Spleen (tissue), 11 donors: ENCODE data around the gene SOX5. TPM values are rescaled to one million over a fixed set of nuclear protein-coding genes. Genes with fewer than 3 reads are reported as not detected.

Experiments
- DNase-seq: peaks from one replicate; pipeline ENCODE4 v3.0.0-alpha.2; 2020
- H3K27ac ChIP-seq, 8 donors: fragments of 200-600 bp; sonication (generic) in 7 of 8; 1 replicate in 4 of 8; 2 replicates in 4 of 8; pipeline versions ENCODE4 v1.5.0 to v1.8.0; 2016 to 2021; ENCODE audit warnings: inconsistent platforms in 4 of 8, mild to moderate bottlenecking in 4 of 8, moderate library complexity in 1 of 8
- H3K27me3 ChIP-seq, 7 donors: fragments of 200-600 bp; sonication (generic) in 6 of 7; replicated peaks in 1 of 7; 1 replicate in 4 of 7; 2 replicates in 3 of 7; pipeline versions ENCODE4 v1.5.0 to v1.8.0; 2016 to 2021; ENCODE audit warnings: inconsistent platforms in 3 of 7, mild to moderate bottlenecking in 1 of 7
- H3K36me3 ChIP-seq, 6 donors: fragments of 200-600 bp; sonication (generic) in 5 of 6; 1 replicate in 4 of 6; 2 replicates in 2 of 6; pipeline versions ENCODE4 v1.5.0 to v1.8.0; 2016 to 2021; ENCODE audit warnings: inconsistent platforms in 2 of 6
- H3K4me1 ChIP-seq, 6 donors: fragments of 200-600 bp; sonication (generic) in 5 of 6; 1 replicate in 3 of 6; 2 replicates in 3 of 6; pipeline versions ENCODE4 v1.5.0 to v1.8.0; 2016 to 2021; ENCODE audit warnings: inconsistent platforms in 3 of 6
- H3K4me3 ChIP-seq, 8 donors: fragments of 200-600 bp; sonication (generic) in 7 of 8; 1 replicate in 4 of 8; 2 replicates in 4 of 8; pipeline versions ENCODE4 v1.5.0 to v1.8.0; 2016 to 2021; ENCODE audit warnings: inconsistent platforms in 4 of 8, mild to moderate bottlenecking in 4 of 8, moderate library complexity in 2 of 8
- H3K9me3 ChIP-seq, 8 donors: fragments of 200-600 bp; sonication (generic) in 7 of 8; 1 replicate in 4 of 8; 2 replicates in 4 of 8; pipeline versions ENCODE4 v1.5.0 to v1.8.0; 2016 to 2021; ENCODE audit warnings: inconsistent platforms in 4 of 8
- POLR2A ChIP-seq, 3 donors: fragments of 450-650 bp; IDR thresholded peaks; one replicate each; pipeline ENCODE4 v1.5.1; 2017; ENCODE audit warnings: antibody characterized with exemption in 3 of 3, mild to moderate bottlenecking in 1 of 3
- POLR2AphosphoS5 ChIP-seq, 3 donors: sonication (generic); formaldehyde crosslinking; IDR thresholded peaks; one replicate each; pipeline ENCODE4 v1.5.1; 2017; ENCODE audit warnings: antibody characterized with exemption in 3 of 3
- WGBS, 5 donors: extraction: QIAGEN DNeasy Blood & Tissue Kit in 3 of 5; methylation state at CpG; one replicate each; pipeline versions ENCODE4 v1.1.5 to v1.1.7; 2013 to 2018; 5-methylcytosine and 5-hydroxymethylcytosine counted together
- intact Hi-C: fragments of 100-400 bp; cut with DNase I; formaldehyde crosslinking; loops from one replicate; pipeline ENCODE4 v1.15.0; 2023; ENCODE audit warnings: low total_unique reads
- polyA plus RNA-seq, 3 donors: library from polyadenylated mRNA; stranded (reverse); fragments of 200-250 nt; gene quantifications; one replicate each; pipeline ENCODE4 v1.2.1, GENCODE V29; 2013
- total RNA-seq, 7 donors: library from RNA; depleted of rRNA in 3 of 7; stranded (reverse); fragments of >200 nt in 3 of 7; fragmentation: NEBNext Ultra II Directional in 4 of 7; extraction: Animal tissue kit (Norgen Biotek cat#: 25700) in 4 of 7; gene quantifications; one replicate each; pipeline versions ENCODE4 v1.1.0 to v1.2.1, GENCODE V29; 2016 to 2021
- TF ChIP-seq, protein P1 (sequence below), 11 experiments: fragments of 200-600 bp in 7 of 11; fragments of 450-650 bp in 4 of 11; sonication (generic) in 4 of 11; IDR thresholded peaks in 8 of 11; conservative IDR thresholded peaks in 3 of 11; 1 replicate in 7 of 11; 2 replicates in 4 of 11; pipeline versions ENCODE4 v1.4.0 to v1.8.0; 2016 to 2021; ENCODE audit warnings: antibody characterized with exemption in 11 of 11, inconsistent platforms in 4 of 11, mild to moderate bottlenecking in 1 of 11
- donor health status: healthy with polysubstance abuse.
- donor health status: DM: no; HTN: no; CAD: no; lungs with moderate emphysema.
- donor health status: DM: no; HTN: no; CAD: no.
- donor health status: Bipolar disorder and iron deficiency.
- donor health status: healthy.
- donor health status: DM: no; HTN: no; CAD: no.
- donor health status: DM: yes; HTN: yes; CAD: no.

The SOX5 gene
- total and polyA plus RNA-seq, 10 donors = 0.20 to 21.3 (median 8.7) TPM

DNA sequence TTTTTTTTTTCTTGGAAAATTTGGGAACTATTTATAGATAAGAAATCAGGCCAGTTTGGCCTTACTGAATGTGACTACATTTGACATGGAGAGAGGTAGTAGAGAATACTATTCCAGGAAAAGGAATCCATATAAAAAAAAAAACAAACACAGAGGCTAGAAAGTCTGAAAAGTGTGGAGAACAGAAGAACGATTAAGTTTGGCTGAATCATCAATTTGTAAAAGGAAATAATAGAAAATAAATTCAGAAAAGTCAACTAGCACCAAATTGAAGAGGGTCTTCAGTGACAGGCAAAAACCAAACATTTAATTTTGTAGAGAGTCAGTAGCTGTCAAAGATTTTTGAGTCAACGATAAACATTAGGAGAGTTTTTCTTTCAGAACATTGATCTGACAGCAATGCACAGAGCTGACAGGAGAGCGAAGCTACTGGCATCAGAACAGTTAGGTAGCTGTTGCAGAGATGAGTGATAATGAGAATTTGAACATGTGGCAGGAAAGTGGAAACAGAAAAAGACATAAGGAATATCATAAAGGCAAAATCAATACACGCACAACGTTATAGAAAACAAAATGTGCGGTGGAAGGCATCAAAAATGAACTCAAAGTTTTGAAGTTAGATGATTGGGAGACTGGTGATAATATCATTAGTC is 241.2 kb downstream of the SOX5 start:
- H3K27me3 ChIP-seq = no peaks in the 10 kb centered on the region
- H3K4me1 ChIP-seq = no peaks in the 10 kb centered on the region
- no peaks in the 10 kb centered on the region for H3K9me3 ChIP-seq
- intact Hi-C loops = no loop called here
- 86 to 91% (median 89%) methylated on average over 6 of the region's 6 CpGs for WGBS, 5 donors
- TF ChIP-seq POLR2A (IDR thresholded peaks at IDR 0.05) = no peak
- no peak for TF ChIP-seq POLR2AphosphoS5 (IDR thresholded peaks at IDR 0.05)
- TF ChIP-seq, protein P1, sequence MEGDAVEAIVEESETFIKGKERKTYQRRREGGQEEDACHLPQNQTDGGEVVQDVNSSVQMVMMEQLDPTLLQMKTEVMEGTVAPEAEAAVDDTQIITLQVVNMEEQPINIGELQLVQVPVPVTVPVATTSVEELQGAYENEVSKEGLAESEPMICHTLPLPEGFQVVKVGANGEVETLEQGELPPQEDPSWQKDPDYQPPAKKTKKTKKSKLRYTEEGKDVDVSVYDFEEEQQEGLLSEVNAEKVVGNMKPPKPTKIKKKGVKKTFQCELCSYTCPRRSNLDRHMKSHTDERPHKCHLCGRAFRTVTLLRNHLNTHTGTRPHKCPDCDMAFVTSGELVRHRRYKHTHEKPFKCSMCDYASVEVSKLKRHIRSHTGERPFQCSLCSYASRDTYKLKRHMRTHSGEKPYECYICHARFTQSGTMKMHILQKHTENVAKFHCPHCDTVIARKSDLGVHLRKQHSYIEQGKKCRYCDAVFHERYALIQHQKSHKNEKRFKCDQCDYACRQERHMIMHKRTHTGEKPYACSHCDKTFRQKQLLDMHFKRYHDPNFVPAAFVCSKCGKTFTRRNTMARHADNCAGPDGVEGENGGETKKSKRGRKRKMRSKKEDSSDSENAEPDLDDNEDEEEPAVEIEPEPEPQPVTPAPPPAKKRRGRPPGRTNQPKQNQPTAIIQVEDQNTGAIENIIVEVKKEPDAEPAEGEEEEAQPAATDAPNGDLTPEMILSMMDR (IDR thresholded peaks at IDR 0.05 in 8 of 11, conservative IDR thresholded peaks at IDR 0.05 in 3 of 11) = no peak
- H3K4me3 ChIP-seq = no peak overlapping the region
- no peak overlapping the region for H3K27ac ChIP-seq
- no peaks in the 10 kb centered on the region for H3K36me3 ChIP-seq
- DNase-seq = no peak

DNA sequence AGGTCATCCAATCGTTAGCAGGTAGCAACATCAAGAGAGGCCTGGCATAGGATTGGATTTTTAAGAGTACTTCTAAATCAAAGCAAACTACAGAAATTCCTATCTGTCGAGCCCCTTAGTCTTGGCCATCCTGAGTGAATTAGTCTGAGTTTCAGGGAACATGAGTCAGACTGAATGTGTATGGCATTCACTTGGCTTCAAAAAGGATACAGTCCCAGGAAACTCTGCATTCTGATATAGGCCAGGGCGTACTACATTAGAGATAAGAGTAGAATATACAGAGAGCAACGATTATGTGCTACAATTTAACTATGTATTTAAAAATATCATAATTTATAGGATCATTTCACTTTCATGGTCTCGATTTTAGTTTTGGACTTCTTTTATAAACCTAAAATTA is 242.2 kb downstream of the SOX5 start:
- H3K36me3 ChIP-seq = no peaks in the 10 kb centered on the region
- no peaks in the 10 kb centered on the region for H3K9me3 ChIP-seq
- no peak for TF ChIP-seq POLR2A (IDR thresholded peaks at IDR 0.05)
- no peak for TF ChIP-seq POLR2AphosphoS5 (IDR thresholded peaks at IDR 0.05)
- TF ChIP-seq, protein P1 (IDR thresholded peaks at IDR 0.05 in 8 of 11, conservative IDR thresholded peaks at IDR 0.05 in 3 of 11) = no peak
- H3K4me3 ChIP-seq = no peak overlapping the region
- H3K4me1 ChIP-seq = no peaks in the 10 kb centered on the region
- 76 to 93% (median 88%) methylated on average over 5 of the region's 5 CpGs for WGBS, 5 donors
- H3K27ac ChIP-seq = no peak overlapping the region
- H3K27me3 ChIP-seq = no peaks in the 10 kb centered on the region
- DNase-seq = no peak
- intact Hi-C loops = no loop called here

DNA sequence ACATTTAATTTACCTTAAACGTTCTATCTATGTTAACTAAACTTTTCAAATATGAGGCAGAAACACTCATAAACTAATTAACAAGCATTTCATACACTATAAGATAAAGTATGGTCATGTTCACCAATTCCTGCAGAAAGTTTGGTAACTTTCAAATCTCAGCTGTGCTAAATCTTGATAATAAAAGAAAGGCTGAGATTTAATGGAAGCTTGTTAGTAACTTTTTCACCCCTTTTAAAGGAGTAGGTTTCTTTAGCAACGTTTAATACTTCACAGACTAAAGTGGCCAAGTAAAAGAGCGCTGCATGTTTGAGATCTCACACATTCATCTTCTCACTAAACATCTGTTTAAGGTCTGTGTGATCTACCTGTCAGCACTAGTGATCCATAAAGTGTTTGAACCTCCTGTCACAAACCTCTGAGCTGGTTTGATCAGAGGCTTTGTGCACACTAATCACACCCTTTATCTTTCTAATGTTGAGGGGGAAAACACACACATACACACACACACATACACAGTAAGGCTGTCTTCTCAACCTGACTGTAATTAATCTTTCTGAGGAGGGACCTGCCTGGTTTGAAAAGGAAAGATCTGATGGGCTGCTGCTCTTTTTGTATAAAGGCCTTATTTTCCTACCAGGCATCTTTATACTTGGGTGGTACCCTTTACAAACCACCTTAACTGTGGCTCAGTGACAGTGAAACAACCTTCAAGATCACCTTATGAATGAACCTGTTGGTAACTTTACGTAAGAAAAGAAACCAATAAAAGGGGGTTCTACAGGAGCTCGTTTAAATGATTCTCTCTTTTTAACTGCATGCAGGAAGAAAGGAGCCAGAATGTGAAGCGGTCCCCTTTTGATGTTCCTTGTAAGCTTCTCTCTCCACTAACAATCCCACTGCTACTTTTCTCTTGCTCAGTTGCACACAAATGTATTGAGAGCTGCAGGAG is 244.2 kb downstream of the SOX5 start:
- Histone ChIP-seq H3K27ac (no peak overlapping the region), H3K9me3 (no peaks in the 10 kb centered on the region), H3K27me3 (no peaks in the 10 kb centered on the region), H3K4me1 (no peaks in the 10 kb centered on the region), H3K36me3 (no peaks in the 10 kb centered on the region), H3K4me3 (no peak overlapping the region)
- TF ChIP-seq POLR2AphosphoS5 (IDR thresholded peaks at IDR 0.05) = no peak
- no peak for TF ChIP-seq POLR2A (IDR thresholded peaks at IDR 0.05)
- TF ChIP-seq, protein P1 (IDR thresholded peaks at IDR 0.05 in 8 of 11, conservative IDR thresholded peaks at IDR 0.05 in 3 of 11) = no peak
- 71 to 79% (median 75%) methylated on average over 6 of the region's 6 CpGs for WGBS, 5 donors
- intact Hi-C loops = no loop called here
- DNase-seq = no peak

DNA sequence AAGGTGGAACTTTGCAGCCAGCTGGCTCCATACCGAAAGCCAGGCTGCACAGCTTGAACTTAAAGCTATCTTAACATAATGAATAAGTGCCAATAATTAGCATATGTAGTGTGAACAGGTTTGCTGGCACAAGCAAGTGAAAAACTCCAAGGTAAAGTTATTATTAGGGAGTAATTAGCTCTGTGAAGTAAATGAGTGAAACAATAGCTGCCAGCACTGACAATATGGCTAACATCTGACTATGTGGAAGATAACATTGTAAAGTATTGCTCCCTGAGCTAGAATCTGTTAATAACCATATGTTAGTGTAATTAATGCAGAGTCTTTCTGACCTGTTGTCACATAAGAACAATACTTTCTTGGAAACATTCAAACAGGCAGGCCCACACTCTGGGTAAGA is 246.4 kb downstream of the SOX5 start:
- Histone ChIP-seq H3K27ac (no peak overlapping the region), H3K36me3 (no peaks in the 10 kb centered on the region), H3K4me3 (no peak overlapping the region), H3K4me1 (no peaks in the 10 kb centered on the region), H3K9me3 (no peaks in the 10 kb centered on the region), H3K27me3 (no peaks in the 10 kb centered on the region)
- DNase-seq = no peak
- no peak for TF ChIP-seq POLR2A (IDR thresholded peaks at IDR 0.05)
- TF ChIP-seq, protein P1 (IDR thresholded peaks at IDR 0.05 in 8 of 11, conservative IDR thresholded peaks at IDR 0.05 in 3 of 11) = no peak
- TF ChIP-seq POLR2AphosphoS5 (IDR thresholded peaks at IDR 0.05) = no peak
- WGBS, 5 donors = 80 to 89% (median 84%) methylated on average over 1 of the region's 1 CpG
- intact Hi-C loops = no loop called here
